ENCODE measurements around the gene TTC13.

- TF ChIP-seq CTCF (IDR thresholded peaks at IDR 0.05) (no peak), HMGXB4 (CRISPR knock-in tag; IDR thresholded peaks at IDR 0.05) (no peak), NFYB (CRISPR knock-in tag; conservative IDR thresholded peaks at IDR 0.05; ENCODE audit: low read depth) (no peak), PRDM15 (CRISPR knock-in tag; IDR thresholded peaks at IDR 0.05) (no peak)
Observed at GRCh38 chr1:230957580-230957989, 21.1 kb downstream of the TTC13 start.
